Hindlimb muscle (tissue), 1 donor: Measurements from ENCODE around the gene EIF2B1. TPM values are rescaled to one million over a fixed set of nuclear protein-coding genes. Genes with fewer than 3 reads are reported as not detected.

ENCODE experiments used
- polyA plus RNA-seq: library from polyadenylated mRNA; unstranded; fragments of 120-200 nt; gene quantifications from one replicate; pipeline ENCODE4 v1.2.1, GENCODE V29; 2013; ENCODE audit not compliant: insufficient read length

EIF2B1 gene
- polyA plus RNA-seq, 1 donor, result 44.0 TPM

Other genes starting within 250 kb of the EIF2B1 start
- gene KMT5A, start 249.6 kb downstream of the EIF2B1 start, polyA plus RNA-seq, result 35.0 TPM
- gene RILPL2, start 197.0 kb downstream of the EIF2B1 start, polyA plus RNA-seq, result 1.8 TPM
- gene SNRNP35, start 175.5 kb downstream of the EIF2B1 start, polyA plus RNA-seq, result 34.3 TPM
- 31.1 TPM for gene RILPL1, start 100.0 kb downstream of the EIF2B1 start, polyA plus RNA-seq
- 134 TPM for gene TMED2, start 49.1 kb downstream of the EIF2B1 start, polyA plus RNA-seq
- gene DDX55, start 31.6 kb downstream of the EIF2B1 start, polyA plus RNA-seq, result 21.4 TPM
- gene GTF2H3, start 143 bp upstream of the EIF2B1 start, polyA plus RNA-seq, result 26.5 TPM
- gene TCTN2, start 37.4 kb upstream of the EIF2B1 start, polyA plus RNA-seq, result 8.1 TPM
- 15.6 TPM for gene ATP6V0A2, start 78.7 kb upstream of the EIF2B1 start, polyA plus RNA-seq
- gene DNAH10, start 128.6 kb upstream of the EIF2B1 start, polyA plus RNA-seq, result 1.3 TPM